HCT116 (cell line): ENCODE measurements around the gene MYH10. TPM values are rescaled to one million over a fixed set of nuclear protein-coding genes. Genes with fewer than 3 reads are reported as not detected.

ENCODE experiments used
- ATAC-seq: fragments of 200-7000 bp; cut with Tn5 transposase; 2 replicates; pipeline ENCODE4 v1.9.1; 2020; ENCODE audit warnings: mild to moderate bottlenecking, moderate library complexity
- BruUV-seq: library from RNA; stranded (reverse); fragments of 400-500 nt; replicated peaks from 2 replicates; lab custom pipeline; 2021; lab: Mats Ljungman, UMichigan
- CTCF ChIA-PET: fragments of 300-600 bp; sonication (Branson Sonifier 250); formaldehyde crosslinking; loops from one replicate; lab custom pipeline; 2021; ENCODE audit warnings: antibody characterized with exemption; lab: Charles Lee
- POLR2A ChIA-PET: fragments of 300-600, 350-600 bp; sonication (Branson Sonifier 250); formaldehyde crosslinking; loops from one replicate; lab custom pipeline; 2021; ENCODE audit warnings: antibody characterized with exemption; lab: Charles Lee
- RAD21 ChIA-PET, 2 experiments: fragments of 300-600 bp; sonication (Branson Sonifier 250); formaldehyde crosslinking; loops; one replicate each; lab custom pipeline; 2023; ENCODE audit warnings: low total read pairs in 2 of 2; ENCODE audit not compliant: uncharacterized antibody in 2 of 2, unreplicated experiment in 2 of 2, low non-redundant PET in 1 of 2; lab: Charles Lee
- DNase-seq: peaks from one replicate; pipeline ENCODE4 v3.0.0-alpha.2; 2010; ENCODE audit warnings: low read depth, low spot score
- H2AFZ ChIP-seq: fragments of 200-600 bp; shearing (Covaris generic), sonication (generic); 2 replicates; pipeline ENCODE4 v1.6.1; 2017; ENCODE audit warnings: low read depth, mixed run types, mixed read lengths, antibody characterized with exemption, low read length; ENCODE audit not compliant: poor library complexity, severe bottlenecking
- H3K27ac ChIP-seq: 2 replicates; pipeline ENCODE4 v1.5.1; 2012; ENCODE audit warnings: low read depth, low read length
- H3K27me3 ChIP-seq: fragments of 200-600 bp; sonication (generic); 2 replicates; pipeline ENCODE4 v1.6.1; 2016; ENCODE audit warnings: mixed run types, low read length, mixed read lengths; ENCODE audit not compliant: insufficient read depth
- H3K36me3 ChIP-seq, 2 experiments: fragments of 200-500 bp in 1 of 2; fragments of 200-600 bp in 1 of 2; sonication (Bioruptor generic) in 1 of 2; sonication (generic) in 1 of 2; 2 replicates each; pipeline versions ENCODE4 v1.5.1 to v1.6.1; 2014 to 2016; ENCODE audit warnings: low read length in 2 of 2, inconsistent platforms in 1 of 2, mixed read lengths in 1 of 2, mixed run types in 1 of 2; ENCODE audit not compliant: insufficient read depth in 2 of 2, control insufficient read depth in 1 of 2
- H3K4me1 ChIP-seq, 2 experiments: fragments of 200-600 bp in 1 of 2; sonication (generic) in 1 of 2; 2 replicates each; pipeline versions ENCODE4 v1.5.1 to v1.6.1; 2012 to 2017; ENCODE audit warnings: low read length in 2 of 2, inconsistent platforms in 1 of 2, mild to moderate bottlenecking in 1 of 2, mixed read lengths in 1 of 2, mixed run types in 1 of 2, moderate library complexity in 1 of 2; ENCODE audit not compliant: insufficient read depth in 2 of 2, control insufficient read depth in 1 of 2
- H3K4me2 ChIP-seq: fragments of 200-600 bp; sonication (generic); 2 replicates; pipeline ENCODE4 v1.6.1; 2017; ENCODE audit warnings: mixed run types, low read length, mixed read lengths
- H3K4me3 ChIP-seq, 2 experiments: fragments of 200-600 bp in 1 of 2; sonication (generic) in 1 of 2; replicated peaks in 1 of 2; 2 replicates each; pipeline ENCODE4 v1.5.1; 2011 to 2016; ENCODE audit warnings: low read length in 2 of 2, control low read depth in 1 of 2, low read depth in 1 of 2, mild to moderate bottlenecking in 1 of 2, mixed read lengths in 1 of 2, mixed run types in 1 of 2
- H3K79me2 ChIP-seq: fragments of 200-600 bp; sonication (generic); 2 replicates; pipeline ENCODE4 v1.6.1; 2017; ENCODE audit warnings: mild to moderate bottlenecking, mixed run types, low read length, moderate library complexity, mixed read lengths; ENCODE audit not compliant: insufficient read depth
- H3K9ac ChIP-seq: fragments of 200-600 bp; sonication (generic); 2 replicates; pipeline ENCODE4 v1.6.1; 2016; ENCODE audit warnings: low read length, mixed read lengths
- H3K9me2 ChIP-seq: fragments of 200-600 bp; sonication (generic), shearing (Covaris generic); 2 replicates; pipeline ENCODE4 v1.6.1; 2017; ENCODE audit warnings: mixed run types, mild to moderate bottlenecking, moderate library complexity; ENCODE audit not compliant: insufficient read depth
- H3K9me3 ChIP-seq, 2 experiments: fragments of 200-500 bp in 1 of 2; fragments of 200-600 bp in 1 of 2; sonication (Bioruptor generic) in 1 of 2; sonication (generic) in 1 of 2; 2 replicates each; pipeline ENCODE4 v1.6.1; 2014 to 2017; ENCODE audit warnings: low read length in 2 of 2, mixed read lengths in 2 of 2, inconsistent platforms in 1 of 2, low read depth in 1 of 2, mild to moderate bottlenecking in 1 of 2, mixed run types in 1 of 2, moderate library complexity in 1 of 2; ENCODE audit not compliant: control insufficient read depth in 1 of 2, insufficient read depth in 1 of 2
- H4K20me1 ChIP-seq: fragments of 200-600 bp; sonication (generic), shearing (Covaris generic); 2 replicates; pipeline ENCODE4 v1.6.1; 2017; ENCODE audit warnings: mixed run types, mild to moderate bottlenecking, moderate library complexity; ENCODE audit not compliant: insufficient read depth
- CBX3 ChIP-seq: IDR thresholded peaks from 2 replicates; pipeline ENCODE4 v1.6.1; 2012; ENCODE audit warnings: low read depth
- CEBPB ChIP-seq: IDR thresholded peaks from 2 replicates; pipeline ENCODE4 v1.6.1; 2012; ENCODE audit warnings: low read depth
- EGR1 ChIP-seq: IDR thresholded peaks from 2 replicates; pipeline ENCODE4 v1.6.1; 2012; ENCODE audit warnings: low read depth
- EZH2 ChIP-seq: fragments of 200-600 bp; sonication (generic); IDR thresholded peaks from 2 replicates; pipeline ENCODE4 v1.6.1; 2017; ENCODE audit warnings: antibody characterized with exemption, mixed run types
- FOSL1 ChIP-seq: IDR thresholded peaks from 2 replicates; pipeline ENCODE4 v1.6.1; 2012; ENCODE audit warnings: low read depth
- JUND ChIP-seq: IDR thresholded peaks from 2 replicates; pipeline ENCODE4 v1.6.1; 2012
- POLR2A ChIP-seq: IDR thresholded peaks from 2 replicates; pipeline ENCODE4 v1.7.0; 2011; ENCODE audit warnings: borderline replicate concordance; ENCODE audit not compliant: insufficient read depth, insufficient read length; ENCODE audit errors: extremely low read depth
- POLR2AphosphoS5 ChIP-seq: IDR thresholded peaks from 2 replicates; pipeline ENCODE4 v1.6.1; 2011; ENCODE audit warnings: mild to moderate bottlenecking, low read depth, low read length, moderate library complexity
- RAD21 ChIP-seq: IDR thresholded peaks from 2 replicates; pipeline ENCODE4 v1.6.1; 2012; ENCODE audit warnings: low read depth, mild to moderate bottlenecking
- SIN3A ChIP-seq: IDR thresholded peaks from 2 replicates; pipeline ENCODE4 v1.6.1; 2012; ENCODE audit warnings: low read depth
- SRF ChIP-seq: IDR thresholded peaks from 2 replicates; pipeline ENCODE4 v1.6.1; 2012; ENCODE audit warnings: low read depth
- TCF7L2 ChIP-seq: IDR thresholded peaks from 2 replicates; pipeline ENCODE4 v1.7.0; 2011; ENCODE audit warnings: borderline replicate concordance, inconsistent platforms; ENCODE audit not compliant: insufficient read depth, insufficient read length; ENCODE audit errors: extremely low read depth
- ZBTB33 ChIP-seq: IDR thresholded peaks from 2 replicates; pipeline ENCODE4 v1.6.1; 2011; ENCODE audit warnings: mild to moderate bottlenecking, low read length, moderate library complexity; ENCODE audit not compliant: insufficient replicate concordance; ENCODE audit errors: extremely low read depth
- ZFX ChIP-seq: fragments of 450-650 bp; IDR thresholded peaks from 2 replicates; pipeline ENCODE4 v1.6.1; 2017
- ZNF274 ChIP-seq: fragments of 200-500 bp; sonication (Bioruptor generic); IDR thresholded peaks from 2 replicates; pipeline ENCODE4 v1.6.1; 2014; ENCODE audit warnings: mild to moderate bottlenecking, low read depth, low read length, inconsistent platforms
- intact Hi-C: fragments of 100-400 bp; cut with micrococcal nuclease; formaldehyde crosslinking; loops from 2 replicates; pipeline ENCODE4 v1.10.0; 2022
- total RNA-seq: library from RNA; stranded (reverse); gene quantifications from one replicate; pipeline ENCODE4 v1.2.1, GENCODE V29; 2021; ENCODE audit not compliant: unreplicated experiment
- TF ChIP-seq, protein P1 (sequence below), 3 experiments: fragments of 200-600 bp in 1 of 3; sonication (generic) in 1 of 3; IDR thresholded peaks in 2 of 3; conservative IDR thresholded peaks in 1 of 3; 2 replicates each; pipeline ENCODE4 v1.5.1; 2012 to 2017; ENCODE audit warnings: low read depth in 2 of 3, low read length in 2 of 3, antibody characterized with exemption in 1 of 3, borderline replicate concordance in 1 of 3, control low read depth in 1 of 3, mild to moderate bottlenecking in 1 of 3, mixed read lengths in 1 of 3, mixed run types in 1 of 3, moderate library complexity in 1 of 3; ENCODE audit not compliant: insufficient read depth in 1 of 3
- TF ChIP-seq, protein P2 (sequence below): IDR thresholded peaks from 2 replicates; pipeline ENCODE4 v1.6.1; 2012
- TF ChIP-seq, protein P3 (sequence below): IDR thresholded peaks from 2 replicates; pipeline ENCODE4 v1.6.1; 2012
- TF ChIP-seq, protein P4 (sequence below): IDR thresholded peaks from 2 replicates; pipeline ENCODE4 v1.6.1; 2012; ENCODE audit warnings: low read depth

Gene MYH10
- total RNA-seq, 1 experiment from 2014 or later = 39.2 TPM

GRCh38 chr17:8453326-8453725, 177.2 kb downstream of the MYH10 start:
- Histone ChIP-seq H2AFZ (no peak overlapping the region), H4K20me1 (no peaks in the 10 kb centered on the region), H3K9me3 (no peaks in the 10 kb centered on the region), H3K27ac (no peak overlapping the region), H3K9me2 (no peaks in the 10 kb centered on the region), H3K4me3 (no peak overlapping the region), H3K79me2 (peaks cover 20% of the 10 kb centered on the region), H3K4me2 (no peak overlapping the region), H3K36me3 (peaks cover 34 to 53% of the 10 kb centered on the region in 2 experiments), H3K9ac (no peak overlapping the region), H3K4me1 (no peaks in the 10 kb centered on the region), H3K27me3 (no peaks in the 10 kb centered on the region)
- intact Hi-C loops = no loop called here
- DNase-seq = no peak
- ATAC-seq = no peak
- TF ChIP-seq, protein P1, sequence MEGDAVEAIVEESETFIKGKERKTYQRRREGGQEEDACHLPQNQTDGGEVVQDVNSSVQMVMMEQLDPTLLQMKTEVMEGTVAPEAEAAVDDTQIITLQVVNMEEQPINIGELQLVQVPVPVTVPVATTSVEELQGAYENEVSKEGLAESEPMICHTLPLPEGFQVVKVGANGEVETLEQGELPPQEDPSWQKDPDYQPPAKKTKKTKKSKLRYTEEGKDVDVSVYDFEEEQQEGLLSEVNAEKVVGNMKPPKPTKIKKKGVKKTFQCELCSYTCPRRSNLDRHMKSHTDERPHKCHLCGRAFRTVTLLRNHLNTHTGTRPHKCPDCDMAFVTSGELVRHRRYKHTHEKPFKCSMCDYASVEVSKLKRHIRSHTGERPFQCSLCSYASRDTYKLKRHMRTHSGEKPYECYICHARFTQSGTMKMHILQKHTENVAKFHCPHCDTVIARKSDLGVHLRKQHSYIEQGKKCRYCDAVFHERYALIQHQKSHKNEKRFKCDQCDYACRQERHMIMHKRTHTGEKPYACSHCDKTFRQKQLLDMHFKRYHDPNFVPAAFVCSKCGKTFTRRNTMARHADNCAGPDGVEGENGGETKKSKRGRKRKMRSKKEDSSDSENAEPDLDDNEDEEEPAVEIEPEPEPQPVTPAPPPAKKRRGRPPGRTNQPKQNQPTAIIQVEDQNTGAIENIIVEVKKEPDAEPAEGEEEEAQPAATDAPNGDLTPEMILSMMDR (IDR thresholded peaks at IDR 0.05 in 2 of 3, conservative IDR thresholded peaks at IDR 0.05 in 1 of 3; ENCODE audit: borderline replicate concordance in 1 of 3, insufficient read depth in 1 of 3, low read depth in 2 of 3, low read length in 2 of 3) = no peak
- TF ChIP-seq JUND (no peak), CEBPB (no peak), EZH2 (no peak), POLR2AphosphoS5 (no peak), TCF7L2 (no peak), FOSL1 (no peak), ZNF274 (no peak), SRF (no peak), CBX3 (no peak), EGR1 (no peak), ZBTB33 (no peak), SIN3A (no peak), POLR2A (no peak), ZFX (no peak), RAD21 (no peak)
- TF ChIP-seq, protein P2, sequence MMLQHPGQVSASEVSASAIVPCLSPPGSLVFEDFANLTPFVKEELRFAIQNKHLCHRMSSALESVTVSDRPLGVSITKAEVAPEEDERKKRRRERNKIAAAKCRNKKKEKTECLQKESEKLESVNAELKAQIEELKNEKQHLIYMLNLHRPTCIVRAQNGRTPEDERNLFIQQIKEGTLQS = no peak
- TF ChIP-seq, protein P3, sequence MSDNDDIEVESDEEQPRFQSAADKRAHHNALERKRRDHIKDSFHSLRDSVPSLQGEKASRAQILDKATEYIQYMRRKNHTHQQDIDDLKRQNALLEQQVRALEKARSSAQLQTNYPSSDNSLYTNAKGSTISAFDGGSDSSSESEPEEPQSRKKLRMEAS = no peak
- TF ChIP-seq, protein P4, sequence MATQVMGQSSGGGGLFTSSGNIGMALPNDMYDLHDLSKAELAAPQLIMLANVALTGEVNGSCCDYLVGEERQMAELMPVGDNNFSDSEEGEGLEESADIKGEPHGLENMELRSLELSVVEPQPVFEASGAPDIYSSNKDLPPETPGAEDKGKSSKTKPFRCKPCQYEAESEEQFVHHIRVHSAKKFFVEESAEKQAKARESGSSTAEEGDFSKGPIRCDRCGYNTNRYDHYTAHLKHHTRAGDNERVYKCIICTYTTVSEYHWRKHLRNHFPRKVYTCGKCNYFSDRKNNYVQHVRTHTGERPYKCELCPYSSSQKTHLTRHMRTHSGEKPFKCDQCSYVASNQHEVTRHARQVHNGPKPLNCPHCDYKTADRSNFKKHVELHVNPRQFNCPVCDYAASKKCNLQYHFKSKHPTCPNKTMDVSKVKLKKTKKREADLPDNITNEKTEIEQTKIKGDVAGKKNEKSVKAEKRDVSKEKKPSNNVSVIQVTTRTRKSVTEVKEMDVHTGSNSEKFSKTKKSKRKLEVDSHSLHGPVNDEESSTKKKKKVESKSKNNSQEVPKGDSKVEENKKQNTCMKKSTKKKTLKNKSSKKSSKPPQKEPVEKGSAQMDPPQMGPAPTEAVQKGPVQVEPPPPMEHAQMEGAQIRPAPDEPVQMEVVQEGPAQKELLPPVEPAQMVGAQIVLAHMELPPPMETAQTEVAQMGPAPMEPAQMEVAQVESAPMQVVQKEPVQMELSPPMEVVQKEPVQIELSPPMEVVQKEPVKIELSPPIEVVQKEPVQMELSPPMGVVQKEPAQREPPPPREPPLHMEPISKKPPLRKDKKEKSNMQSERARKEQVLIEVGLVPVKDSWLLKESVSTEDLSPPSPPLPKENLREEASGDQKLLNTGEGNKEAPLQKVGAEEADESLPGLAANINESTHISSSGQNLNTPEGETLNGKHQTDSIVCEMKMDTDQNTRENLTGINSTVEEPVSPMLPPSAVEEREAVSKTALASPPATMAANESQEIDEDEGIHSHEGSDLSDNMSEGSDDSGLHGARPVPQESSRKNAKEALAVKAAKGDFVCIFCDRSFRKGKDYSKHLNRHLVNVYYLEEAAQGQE = no peak
- RAD21 ChIA-PET = no interaction called here
- no TSS peak for BruUV-seq
- POLR2A ChIA-PET = no interaction called here
- CTCF ChIA-PET = no interaction called here
